Panc1 (cell line): ENCODE measurements around the gene NFX1.

Source experiments
- POLR2AphosphoS5 ChIP-seq: IDR thresholded peaks from 2 replicates; pipeline ENCODE4 v1.6.1; 2012; ENCODE audit warnings: mild to moderate bottlenecking, low read depth, low read length, moderate library complexity
- TF ChIP-seq, protein P1 (sequence below): fragments of 450-650 bp; IDR thresholded peaks from 2 replicates; pipeline ENCODE4 v1.5.1; 2017; ENCODE audit warnings: mild to moderate bottlenecking

DNA sequence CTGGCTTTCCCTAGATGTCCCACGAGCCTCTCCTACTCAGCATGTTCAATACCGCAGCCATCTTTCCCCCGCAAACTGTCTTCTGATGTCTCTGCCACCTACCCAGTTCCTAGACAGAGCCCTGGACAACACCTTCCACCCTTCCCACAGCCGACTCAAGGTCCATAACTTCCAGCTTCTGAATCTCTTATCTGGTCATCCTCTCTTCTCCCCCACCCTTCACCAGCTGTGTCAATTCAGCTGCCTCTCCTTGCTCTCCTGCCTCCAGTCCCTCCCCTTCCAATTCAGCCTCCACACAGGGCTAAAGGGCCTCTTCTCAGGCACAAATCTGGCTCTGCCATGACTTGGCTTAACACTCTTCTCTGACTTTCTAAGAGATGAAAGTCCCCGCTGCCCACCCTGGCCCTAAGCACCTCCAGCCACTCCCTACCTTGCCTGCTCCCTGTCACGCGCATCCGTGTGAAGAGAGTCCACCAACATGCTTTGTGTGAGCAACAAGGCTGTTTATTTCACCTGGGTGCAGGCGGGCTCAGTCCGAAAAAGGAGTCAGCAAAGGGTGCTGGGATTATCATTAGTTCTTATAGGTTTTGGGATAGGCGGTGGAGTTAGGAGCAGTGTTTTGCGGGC, 86.9 kb downstream of the NFX1 start:
- TF ChIP-seq, protein P1, sequence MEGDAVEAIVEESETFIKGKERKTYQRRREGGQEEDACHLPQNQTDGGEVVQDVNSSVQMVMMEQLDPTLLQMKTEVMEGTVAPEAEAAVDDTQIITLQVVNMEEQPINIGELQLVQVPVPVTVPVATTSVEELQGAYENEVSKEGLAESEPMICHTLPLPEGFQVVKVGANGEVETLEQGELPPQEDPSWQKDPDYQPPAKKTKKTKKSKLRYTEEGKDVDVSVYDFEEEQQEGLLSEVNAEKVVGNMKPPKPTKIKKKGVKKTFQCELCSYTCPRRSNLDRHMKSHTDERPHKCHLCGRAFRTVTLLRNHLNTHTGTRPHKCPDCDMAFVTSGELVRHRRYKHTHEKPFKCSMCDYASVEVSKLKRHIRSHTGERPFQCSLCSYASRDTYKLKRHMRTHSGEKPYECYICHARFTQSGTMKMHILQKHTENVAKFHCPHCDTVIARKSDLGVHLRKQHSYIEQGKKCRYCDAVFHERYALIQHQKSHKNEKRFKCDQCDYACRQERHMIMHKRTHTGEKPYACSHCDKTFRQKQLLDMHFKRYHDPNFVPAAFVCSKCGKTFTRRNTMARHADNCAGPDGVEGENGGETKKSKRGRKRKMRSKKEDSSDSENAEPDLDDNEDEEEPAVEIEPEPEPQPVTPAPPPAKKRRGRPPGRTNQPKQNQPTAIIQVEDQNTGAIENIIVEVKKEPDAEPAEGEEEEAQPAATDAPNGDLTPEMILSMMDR, result no peak
- no peak for TF ChIP-seq POLR2AphosphoS5
